Hippocampal formation (tissue), 2 donors: ENCODE measurements around the gene SPANXA2.
"Not testable (repeated sequence)": the region's sequence is repeated elsewhere in the genome, so short reads cannot be mapped to it uniquely, and the experiment has no call there.

ENCODE experiments used
- DNase-seq, 2 donors: peaks; one replicate each; lab custom pipeline; 2025; lab: John Stamatoyannopoulos, UW

Gene SPANXA2

GRCh38 chrX:141589408-141589807 lies at the start of gene SPANXA2:
Gene SPANXA2, plus strand, starts transcription at chrX:141589708. Its CDS starts 60 bp downstream, at chrX:141589768.
- DNase-seq = not testable (repeated sequence)

- not testable (repeated sequence) for DNase-seq
Observed at GRCh38 chrX:141542551-141542950, 47.0 kb upstream of the SPANXA2 start.

- not testable (repeated sequence) for DNase-seq
Observed at GRCh38 chrX:141584638-141585037, 4.9 kb upstream of the SPANXA2 start, which contains the start of gene SPANXA1. Gene SPANXA1, minus strand, starts transcription at chrX:141584738. Its CDS starts 60 bp downstream, at chrX:141584678.

- no peak for DNase-seq
Observed at GRCh38 chrX:141609111-141609510, 19.6 kb downstream of the SPANXA2 start.

GRCh38 chrX:141619336-141619735 lies 29.8 kb downstream of the SPANXA2 start:
- no peak for DNase-seq

GRCh38 chrX:141632124-141632523 lies 42.6 kb downstream of the SPANXA2 start:
- no peak for DNase-seq

- DNase-seq = no peak
Observed at GRCh38 chrX:141638550-141638949, 49.0 kb downstream of the SPANXA2 start.
